ENCODE measurements around the gene POLR3K. TPM values are rescaled to one million over a fixed set of nuclear protein-coding genes. Genes with fewer than 3 reads are reported as not detected.

The POLR3K gene
- total RNA-seq, 1 experiment from 2014 or later, result 33.5 TPM

- ChIA-PET CTCF (no interaction called here), POLR2A (ENCODE audit: unreplicated experiment) (no interaction called here)
- no peak for DNase-seq
- no peak overlapping the region for H3K27ac ChIP-seq
- intact Hi-C loops (cut with micrococcal nuclease; ENCODE audit: unreplicated experiment), result no loop called here
- no peaks in the 10 kb centered on the region for H3K27me3 ChIP-seq (ENCODE audit: insufficient read depth, low read depth)
- H3K4me2 ChIP-seq, result no peak overlapping the region
- H3K9me3 ChIP-seq (ENCODE audit: insufficient read depth, low read depth), result no peaks in the 10 kb centered on the region
- TF ChIP-seq EZH2 (IDR thresholded peaks at IDR 0.05; ENCODE audit: low read depth), result no peak
- TF ChIP-seq CTCF (conservative IDR thresholded peaks at IDR 0.05), result no peak
- peaks cover 4% of the 10 kb centered on the region for H3K36me3 ChIP-seq (ENCODE audit: low read depth)
- H3F3A ChIP-seq (ENCODE audit: insufficient read depth, low read depth), result peaks cover 16% of the 10 kb centered on the region; the same call in 1 of the 2 replicates
- no peaks in the 10 kb centered on the region for H4K20me1 ChIP-seq (ENCODE audit: insufficient read depth)
- H3K79me2 ChIP-seq (ENCODE audit: low read depth), result 0 out of 2 replicates have a peak, but pooled peaks cover 7% of the 10 kb centered on the region
- H2AFZ ChIP-seq, result no peak overlapping the region
- no TSS peak for BruUV-seq (replicated peaks)
- H3K4me3 ChIP-seq, result no peak overlapping the region
- peaks cover 5% of the 10 kb centered on the region for H3K4me1 ChIP-seq (replicated peaks; ENCODE audit: insufficient read depth)
- no peaks in the 10 kb centered on the region for H3K9me2 ChIP-seq (ENCODE audit: insufficient read depth)
Observed at GRCh38 chr16:44655-45054, 8.8 kb downstream of the POLR3K start.

- Histone ChIP-seq H3K79me2 (ENCODE audit: low read depth) (no peaks in the 10 kb centered on the region), H3K4me1 (replicated peaks; ENCODE audit: insufficient read depth) (peaks cover 19% of the 10 kb centered on the region), H3K9me2 (ENCODE audit: insufficient read depth) (no peaks in the 10 kb centered on the region), H3K27ac (no peak overlapping the region), H3F3A (ENCODE audit: insufficient read depth, low read depth) (peaks cover 19% of the 10 kb centered on the region; the same call in 1 of the 2 replicates), H3K4me2 (no peak overlapping the region), H3K36me3 (ENCODE audit: low read depth) (peaks cover 4% of the 10 kb centered on the region), H3K27me3 (ENCODE audit: insufficient read depth, low read depth) (no peaks in the 10 kb centered on the region), H3K4me3 (no peak overlapping the region), H3K9me3 (ENCODE audit: insufficient read depth, low read depth) (no peaks in the 10 kb centered on the region), H2AFZ (no peak overlapping the region), H4K20me1 (ENCODE audit: insufficient read depth) (no peaks in the 10 kb centered on the region)
- BruUV-seq (replicated peaks), result no TSS peak
- CTCF ChIA-PET, result no interaction called here
- TF ChIP-seq CTCF (conservative IDR thresholded peaks at IDR 0.05) (no peak), EZH2 (IDR thresholded peaks at IDR 0.05; ENCODE audit: low read depth) (no peak)
- intact Hi-C loops (cut with micrococcal nuclease; ENCODE audit: unreplicated experiment), result no loop called here
- no peak for DNase-seq
- POLR2A ChIA-PET (ENCODE audit: unreplicated experiment), result no interaction called here
Observed at GRCh38 chr16:43294-43693, 10.1 kb downstream of the POLR3K start.

- DNase-seq, result no peak
Observed at GRCh38 chr16:42691-43090, 10.7 kb downstream of the POLR3K start.

More at GRCh38 chr16:42691-43090, 10.7 kb downstream of the POLR3K start:
- Histone ChIP-seq H3K4me2 (no peak overlapping the region), H3K9me3 (ENCODE audit: insufficient read depth, low read depth) (no peaks in the 10 kb centered on the region), H3K4me1 (replicated peaks; ENCODE audit: insufficient read depth) (peaks cover 25% of the 10 kb centered on the region), H3K27me3 (ENCODE audit: insufficient read depth, low read depth) (no peaks in the 10 kb centered on the region), H3K36me3 (ENCODE audit: low read depth) (peaks cover 4% of the 10 kb centered on the region), H3K9me2 (ENCODE audit: insufficient read depth) (no peaks in the 10 kb centered on the region), H2AFZ (no peak overlapping the region), H3K79me2 (ENCODE audit: low read depth) (no peaks in the 10 kb centered on the region), H3K4me3 (no peak overlapping the region), H4K20me1 (ENCODE audit: insufficient read depth) (no peaks in the 10 kb centered on the region), H3K27ac (no peak overlapping the region), H3F3A (ENCODE audit: insufficient read depth, low read depth) (peaks cover 19% of the 10 kb centered on the region; the same call in 1 of the 2 replicates)
- ChIA-PET CTCF (no interaction called here), POLR2A (ENCODE audit: unreplicated experiment) (no interaction called here)
- intact Hi-C loops (cut with micrococcal nuclease; ENCODE audit: unreplicated experiment), result no loop called here
- TF ChIP-seq CTCF (conservative IDR thresholded peaks at IDR 0.05), result no peak
- no peak for TF ChIP-seq EZH2 (IDR thresholded peaks at IDR 0.05; ENCODE audit: low read depth)
- BruUV-seq (replicated peaks), result no TSS peak
